PFSK-1 (cell line): ENCODE measurements around the gene DNAH1.

ENCODE experiments used
- FOXP2 ChIP-seq: optimal IDR thresholded peaks from 2 replicates; pipeline ENCODE3; 2011; ENCODE audit warnings: borderline replicate concordance, control low read depth, inconsistent platforms; ENCODE audit not compliant: insufficient read depth; ENCODE audit errors: extremely low read length, extremely low read depth
- POLR2AphosphoS5 ChIP-seq: IDR thresholded peaks from 2 replicates; pipeline ENCODE4 v1.6.1; 2012; ENCODE audit warnings: low read depth, mild to moderate bottlenecking, control low read depth, low read length, moderate library complexity
- SIN3A ChIP-seq: IDR thresholded peaks from 2 replicates; pipeline ENCODE4 v1.6.1; 2012; ENCODE audit warnings: mild to moderate bottlenecking, low read length, moderate library complexity, borderline replicate concordance; ENCODE audit not compliant: insufficient read depth
- TAF1 ChIP-seq: IDR thresholded peaks from 2 replicates; pipeline ENCODE4 v1.6.1; 2012; ENCODE audit warnings: low read length, control low read depth, borderline replicate concordance; ENCODE audit not compliant: insufficient read depth
- TF ChIP-seq, protein P1 (sequence below), 2 experiments: IDR thresholded peaks; 2 replicates each; pipeline versions ENCODE4 v1.6.1 to v1.8.0; 2011 to 2012; ENCODE audit warnings: low read depth in 2 of 2, low read length in 2 of 2, control low read depth in 1 of 2, inconsistent platforms in 1 of 2, mild to moderate bottlenecking in 1 of 2, moderate library complexity in 1 of 2; ENCODE audit not compliant: insufficient read depth in 1 of 2

The DNAH1 gene

DNA sequence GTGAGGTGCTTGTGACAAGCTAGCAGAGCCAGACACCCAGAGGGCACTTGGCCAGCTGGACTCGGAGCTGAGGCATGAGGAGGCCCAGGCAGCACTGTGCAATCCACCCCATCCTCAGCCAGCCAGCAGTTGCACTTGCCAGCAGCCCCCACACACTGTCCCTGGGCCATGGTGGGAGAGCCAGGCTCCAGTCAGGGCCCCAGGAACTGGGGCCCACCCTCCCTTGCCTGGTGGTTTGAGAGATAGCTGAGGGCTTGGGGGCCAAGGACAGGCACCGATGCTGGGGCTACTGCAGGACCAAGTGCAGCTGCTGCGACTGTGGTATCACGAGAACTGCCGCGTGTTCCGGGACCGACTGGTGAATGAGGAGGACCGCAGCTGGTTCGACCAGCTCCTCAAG, 63.5 kb downstream of the DNAH1 start:
- TF ChIP-seq SIN3A: no peak
- TF ChIP-seq, protein P1, sequence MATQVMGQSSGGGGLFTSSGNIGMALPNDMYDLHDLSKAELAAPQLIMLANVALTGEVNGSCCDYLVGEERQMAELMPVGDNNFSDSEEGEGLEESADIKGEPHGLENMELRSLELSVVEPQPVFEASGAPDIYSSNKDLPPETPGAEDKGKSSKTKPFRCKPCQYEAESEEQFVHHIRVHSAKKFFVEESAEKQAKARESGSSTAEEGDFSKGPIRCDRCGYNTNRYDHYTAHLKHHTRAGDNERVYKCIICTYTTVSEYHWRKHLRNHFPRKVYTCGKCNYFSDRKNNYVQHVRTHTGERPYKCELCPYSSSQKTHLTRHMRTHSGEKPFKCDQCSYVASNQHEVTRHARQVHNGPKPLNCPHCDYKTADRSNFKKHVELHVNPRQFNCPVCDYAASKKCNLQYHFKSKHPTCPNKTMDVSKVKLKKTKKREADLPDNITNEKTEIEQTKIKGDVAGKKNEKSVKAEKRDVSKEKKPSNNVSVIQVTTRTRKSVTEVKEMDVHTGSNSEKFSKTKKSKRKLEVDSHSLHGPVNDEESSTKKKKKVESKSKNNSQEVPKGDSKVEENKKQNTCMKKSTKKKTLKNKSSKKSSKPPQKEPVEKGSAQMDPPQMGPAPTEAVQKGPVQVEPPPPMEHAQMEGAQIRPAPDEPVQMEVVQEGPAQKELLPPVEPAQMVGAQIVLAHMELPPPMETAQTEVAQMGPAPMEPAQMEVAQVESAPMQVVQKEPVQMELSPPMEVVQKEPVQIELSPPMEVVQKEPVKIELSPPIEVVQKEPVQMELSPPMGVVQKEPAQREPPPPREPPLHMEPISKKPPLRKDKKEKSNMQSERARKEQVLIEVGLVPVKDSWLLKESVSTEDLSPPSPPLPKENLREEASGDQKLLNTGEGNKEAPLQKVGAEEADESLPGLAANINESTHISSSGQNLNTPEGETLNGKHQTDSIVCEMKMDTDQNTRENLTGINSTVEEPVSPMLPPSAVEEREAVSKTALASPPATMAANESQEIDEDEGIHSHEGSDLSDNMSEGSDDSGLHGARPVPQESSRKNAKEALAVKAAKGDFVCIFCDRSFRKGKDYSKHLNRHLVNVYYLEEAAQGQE (IDR thresholded peaks at IDR 0.05; ENCODE audit: insufficient read depth in 1 of 2, low read depth in 2 of 2, low read length in 2 of 2): no peak
- TF ChIP-seq FOXP2: no peak
- TF ChIP-seq TAF1: no peak
- no peak for TF ChIP-seq POLR2AphosphoS5

DNA sequence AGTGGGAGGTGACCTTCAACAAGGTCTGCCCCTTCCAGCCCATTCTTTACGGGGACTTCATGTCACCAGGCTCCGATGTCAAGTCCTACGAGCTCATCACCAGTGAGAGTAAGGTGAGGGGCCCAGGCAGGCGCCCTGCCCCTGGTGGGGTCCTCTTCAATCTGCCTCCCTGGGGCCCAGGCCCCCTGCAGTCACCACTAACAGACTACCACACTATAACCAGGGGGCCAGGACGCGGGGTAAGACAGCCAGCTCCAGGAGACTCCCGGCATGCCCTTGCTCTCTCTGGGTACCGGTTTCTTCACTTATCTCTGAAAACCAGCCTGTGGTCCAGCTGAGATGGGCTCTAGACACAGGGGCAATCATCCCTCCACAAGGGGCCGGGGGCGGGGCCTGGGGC, 63.9 kb downstream of the DNAH1 start:
- TF ChIP-seq FOXP2 (no peak), POLR2AphosphoS5 (no peak), TAF1 (no peak), SIN3A (no peak)
- TF ChIP-seq, protein P1 (IDR thresholded peaks at IDR 0.05; ENCODE audit: insufficient read depth in 1 of 2, low read depth in 2 of 2, low read length in 2 of 2): no peak

DNA sequence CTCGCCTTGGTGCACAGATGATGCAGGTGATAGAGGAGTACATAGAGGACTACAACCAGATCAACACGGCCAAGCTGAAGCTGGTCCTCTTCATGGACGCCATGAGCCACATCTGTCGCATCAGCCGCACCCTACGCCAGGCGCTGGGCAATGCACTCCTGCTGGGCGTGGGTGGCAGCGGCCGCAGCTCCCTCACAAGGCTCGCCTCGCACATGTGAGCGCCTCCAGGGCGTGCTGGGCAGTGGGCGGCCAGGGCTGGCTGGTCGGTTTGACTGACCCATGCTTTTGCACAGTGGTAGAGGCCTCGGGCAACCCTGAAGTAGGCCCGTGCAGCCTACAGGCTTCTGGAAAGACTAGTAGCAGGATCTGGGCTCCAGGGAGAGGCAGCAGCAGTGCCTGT, 65.5 kb downstream of the DNAH1 start:
- TF ChIP-seq FOXP2: no peak
- TF ChIP-seq, protein P1 (IDR thresholded peaks at IDR 0.05; ENCODE audit: insufficient read depth in 1 of 2, low read depth in 2 of 2, low read length in 2 of 2): no peak
- TF ChIP-seq TAF1: no peak

DNA sequence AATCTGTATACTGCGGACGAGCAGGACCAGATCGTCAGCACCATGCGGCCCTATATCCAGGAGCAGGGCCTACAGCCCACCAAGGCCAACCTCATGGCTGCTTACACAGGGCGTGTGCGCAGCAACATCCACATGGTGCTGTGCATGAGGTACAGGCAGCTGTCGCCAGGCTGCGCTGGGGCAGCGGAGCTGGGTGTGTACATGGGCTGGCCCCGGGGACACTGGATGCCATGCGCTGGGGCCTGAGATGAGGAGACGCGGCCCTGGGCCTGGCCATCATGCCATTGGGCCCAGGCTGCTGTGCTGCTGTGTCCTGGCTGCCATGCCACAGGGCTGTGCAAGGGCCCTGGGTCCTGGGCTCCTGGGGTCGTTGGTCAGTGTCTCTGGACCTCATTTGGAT, 67.3 kb downstream of the DNAH1 start:
- TF ChIP-seq SIN3A: no peak
- no peak for TF ChIP-seq POLR2AphosphoS5
- no peak for TF ChIP-seq FOXP2
- TF ChIP-seq TAF1: no peak
- TF ChIP-seq, protein P1 (IDR thresholded peaks at IDR 0.05; ENCODE audit: insufficient read depth in 1 of 2, low read depth in 2 of 2, low read length in 2 of 2): no peak

DNA sequence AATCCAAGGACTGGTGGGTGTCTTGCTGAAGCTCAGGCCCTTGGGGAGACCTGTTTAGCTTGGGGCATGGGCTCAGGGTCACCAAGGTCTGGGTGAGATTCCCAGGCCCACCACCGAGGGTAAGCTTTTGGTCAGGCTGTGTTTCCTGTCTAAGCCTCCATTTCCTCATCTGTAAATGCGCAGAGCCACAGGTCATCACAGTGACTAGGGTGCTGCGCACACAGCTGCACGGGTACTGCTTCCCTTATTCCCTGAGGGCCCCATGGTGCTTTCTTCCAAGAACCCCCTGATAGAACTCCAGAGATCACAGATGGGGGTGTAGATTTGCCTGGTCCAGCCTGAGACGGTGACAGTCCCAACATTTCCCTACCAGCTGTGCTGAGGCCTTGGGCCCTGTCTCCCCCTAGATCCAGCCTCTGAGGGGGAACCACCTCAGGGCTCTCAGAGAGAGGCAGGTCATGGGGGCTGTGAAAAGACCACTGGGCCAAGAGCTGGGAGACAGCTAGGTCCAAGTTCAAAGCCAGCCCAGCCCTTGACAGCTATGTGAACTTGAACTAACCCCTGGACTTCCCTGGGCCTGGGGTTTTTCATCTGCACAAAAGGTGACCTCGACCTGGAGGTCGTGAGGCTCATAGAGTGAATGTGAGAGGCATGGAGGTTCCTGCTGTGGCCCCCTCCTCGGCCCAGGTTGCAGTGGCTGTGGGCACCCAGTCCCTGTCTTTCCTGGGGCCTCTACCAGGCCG, 68.1 kb downstream of the DNAH1 start:
- TF ChIP-seq, protein P1 (IDR thresholded peaks at IDR 0.05; ENCODE audit: insufficient read depth in 1 of 2, low read depth in 2 of 2, low read length in 2 of 2): no peak
- TF ChIP-seq FOXP2 (no peak), TAF1 (no peak), POLR2AphosphoS5 (no peak), SIN3A (no peak)
